Left ventricle myocardium inferior (tissue), 1 donor: Measurements from ENCODE around the gene INKA2. TPM values are rescaled to one million over a fixed set of nuclear protein-coding genes. Genes with fewer than 3 reads are reported as not detected.

ENCODE experiments used
- DNase-seq: peaks from one replicate; pipeline ENCODE4 v3.0.0-alpha.2; 2020
- H3K27ac ChIP-seq: fragments of 200-600 bp; replicated peaks from 2 replicates; pipeline ENCODE4 v1.8.0; 2021
- H3K27me3 ChIP-seq: fragments of 200-600 bp; 2 replicates; pipeline ENCODE4 v1.8.0; 2021; ENCODE audit warnings: low read depth
- H3K36me3 ChIP-seq: fragments of 200-600 bp; 2 replicates; pipeline ENCODE4 v1.8.0; 2021
- H3K4me1 ChIP-seq: fragments of 200-600 bp; 2 replicates; pipeline ENCODE4 v1.8.0; 2021
- H3K4me3 ChIP-seq: fragments of 200-600 bp; 2 replicates; pipeline ENCODE4 v1.8.0; 2021; ENCODE audit warnings: mild to moderate bottlenecking, moderate library complexity
- H3K9me3 ChIP-seq: fragments of 200-600 bp; replicated peaks from 2 replicates; pipeline ENCODE4 v1.8.0; 2021
- CTCF ChIP-seq: fragments of 200-600 bp; IDR thresholded peaks from 2 replicates; pipeline ENCODE4 v1.8.0; 2021; ENCODE audit warnings: antibody characterized with exemption, mild to moderate bottlenecking, borderline replicate concordance
- intact Hi-C: fragments of 100-400 bp; cut with micrococcal nuclease; formaldehyde crosslinking; loops from one replicate; pipeline ENCODE4 v1.11.0; 2022
- total RNA-seq: library from RNA; stranded (reverse); fragmentation: NEBNext Ultra II Directional; extraction: Animal tissue kit (Norgen Biotek cat#: 25700); gene quantifications from one replicate; pipeline ENCODE4 v1.2.1, GENCODE V29; 2021
- donor health status: DM: no; HTN: yes; CAD: no; lungs with severe emphysema.

Gene INKA2
- total RNA-seq, 1 donor from 2014 or later = 24.3 TPM

GRCh38 chr1:111702504-111703050 is 36.6 kb downstream of the INKA2 start:
- intact Hi-C loops = no loop called here
- peaks cover 94% of the 10 kb centered on the region for H3K36me3 ChIP-seq
- H3K4me1 ChIP-seq = no peaks in the 10 kb centered on the region
- DNase-seq = no peak
- no peak overlapping the region for H3K27ac ChIP-seq
- H3K9me3 ChIP-seq = no peaks in the 10 kb centered on the region
- TF ChIP-seq CTCF = no peak
- no peaks in the 10 kb centered on the region for H3K27me3 ChIP-seq
- no peak overlapping the region for H3K4me3 ChIP-seq

GRCh38 chr1:111699268-111699667 is 39.9 kb downstream of the INKA2 start:
- intact Hi-C loops = no loop called here
- Histone ChIP-seq H3K27me3 (no peaks in the 10 kb centered on the region), H3K27ac (no peak overlapping the region), H3K36me3 (peaks cover 82% of the 10 kb centered on the region), H3K4me1 (peaks cover 10% of the 10 kb centered on the region), H3K9me3 (no peaks in the 10 kb centered on the region), H3K4me3 (no peak overlapping the region)
- TF ChIP-seq CTCF = no peak
- DNase-seq = no peak

- no peaks in the 10 kb centered on the region for H3K9me3 ChIP-seq
- intact Hi-C loops = no loop called here
- no peak overlapping the region for H3K27ac ChIP-seq
- TF ChIP-seq CTCF = no peak
- no peak for DNase-seq
- no peak overlapping the region for H3K4me3 ChIP-seq
- no peaks in the 10 kb centered on the region for H3K27me3 ChIP-seq
- H3K4me1 ChIP-seq = peaks cover 17% of the 10 kb centered on the region
- H3K36me3 ChIP-seq = peaks cover 64% of the 10 kb centered on the region
Observed at GRCh38 chr1:111696330-111696729, 42.9 kb downstream of the INKA2 start.

- Histone ChIP-seq H3K9me3 (no peaks in the 10 kb centered on the region), H3K27ac (no peak overlapping the region), H3K36me3 (peaks cover 60% of the 10 kb centered on the region), H3K27me3 (no peaks in the 10 kb centered on the region), H3K4me1 (peaks cover 21% of the 10 kb centered on the region), H3K4me3 (no peak overlapping the region)
- no peak for DNase-seq
- intact Hi-C loops = no loop called here
- no peak for TF ChIP-seq CTCF
Observed at GRCh38 chr1:111695801-111696200, 43.4 kb downstream of the INKA2 start.

GRCh38 chr1:111691886-111692285 is 47.3 kb downstream of the INKA2 start:
- Histone ChIP-seq H3K36me3 (peaks cover 22% of the 10 kb centered on the region), H3K27me3 (no peaks in the 10 kb centered on the region), H3K4me3 (no peak overlapping the region), H3K27ac (no peak overlapping the region), H3K4me1 (peaks cover 34% of the 10 kb centered on the region), H3K9me3 (peaks cover 6% of the 10 kb centered on the region)
- no peak for DNase-seq
- intact Hi-C loops = no loop called here
- TF ChIP-seq CTCF = no peak

- Histone ChIP-seq H3K4me3 (no peak overlapping the region), H3K36me3 (peaks cover 11% of the 10 kb centered on the region), H3K27me3 (no peaks in the 10 kb centered on the region), H3K9me3 (peaks cover 11% of the 10 kb centered on the region), H3K27ac (peak overlapping the region; percentile 1), H3K4me1 (peaks cover 25% of the 10 kb centered on the region)
- no peak for DNase-seq
- intact Hi-C loops = no loop called here
- no peak for TF ChIP-seq CTCF
Observed at GRCh38 chr1:111690306-111690617, 48.9 kb downstream of the INKA2 start.
